Measurements from ENCODE around the gene CCNYL1.
"Not testable (repeated sequence)": the region's sequence is repeated elsewhere in the genome, so short reads cannot be mapped to it uniquely, and the experiment has no call there.

The CCNYL1 gene

GRCh38 chr2:207686812-207687211 lies 24.6 kb upstream of the CCNYL1 start:
- ChIA-PET CTCF (interaction anchor here (0.6 to 0.7 kb wide), 2 partner anchors 59 to 83 kb away, joined by 3 read pairs; no protein-coding TSS in a partner anchor), POLR2A (ENCODE audit: low non-redundant PET) (no interaction called here)
- DNase-seq (ENCODE audit: low spot score), result no peak
- H3K27ac ChIP-seq, result no peak overlapping the region
- no peak for TF ChIP-seq CTCF (conservative IDR thresholded peaks at IDR 0.05; ENCODE audit: low read depth)

GRCh38 chr2:207688597-207688996 lies 22.8 kb upstream of the CCNYL1 start:
- ChIA-PET CTCF (no interaction called here), POLR2A (ENCODE audit: low non-redundant PET) (no interaction called here)
- DNase-seq (ENCODE audit: low spot score), result no peak

GRCh38 chr2:207690845-207691461 lies 20.5 kb upstream of the CCNYL1 start:
- DNase-seq (ENCODE audit: low spot score); POLR2A ChIA-PET (ENCODE audit: low non-redundant PET); H3K27ac ChIP-seq: not testable (repeated sequence)
- CTCF ChIA-PET, result interaction anchor here (0.6 to 0.7 kb wide), 3 partner anchors 9 to 51 kb away, joined by 3 read pairs; no protein-coding TSS in a partner anchor

More at GRCh38 chr2:207688597-207688996, 22.8 kb upstream of the CCNYL1 start:
- no peak overlapping the region for H3K27ac ChIP-seq
- no peak for TF ChIP-seq CTCF (conservative IDR thresholded peaks at IDR 0.05; ENCODE audit: low read depth)

- ChIA-PET POLR2A (ENCODE audit: low non-redundant PET) (interaction anchor here (0.6 kb wide), 1 partner anchor 1347 kb away, joined by 7 read pairs; no protein-coding TSS in a partner anchor), CTCF (interaction anchor here (0.6 kb wide), 1 partner anchor 12 kb away, joined by 3 read pairs; no protein-coding TSS in a partner anchor)
- no peak for DNase-seq (ENCODE audit: low spot score)
- H3K27ac ChIP-seq, result no peak overlapping the region
- TF ChIP-seq CTCF (conservative IDR thresholded peaks at IDR 0.05; ENCODE audit: low read depth), result no peak
These were observed 19.0 kb upstream of the CCNYL1 start for GRCh38 chr2:207692206-207693065.

GRCh38 chr2:207693641-207694249 lies 17.7 kb upstream of the CCNYL1 start:
- no peak for TF ChIP-seq CTCF (conservative IDR thresholded peaks at IDR 0.05; ENCODE audit: low read depth)
- H3K27ac ChIP-seq, result no peak overlapping the region
- CTCF ChIA-PET, result interaction anchor here (0.6 to 0.8 kb wide), 4 partner anchors 13 to 501 kb away, joined by 3 to 8 read pairs (median 3); no protein-coding TSS in a partner anchor
- POLR2A ChIA-PET (ENCODE audit: low non-redundant PET), result no interaction called here
- DNase-seq (ENCODE audit: low spot score), result no peak

GRCh38 chr2:207694811-207695281 lies 16.6 kb upstream of the CCNYL1 start:
- no peak for DNase-seq (ENCODE audit: low spot score)
- TF ChIP-seq CTCF (conservative IDR thresholded peaks at IDR 0.05; ENCODE audit: low read depth), result no peak
- no peak overlapping the region for H3K27ac ChIP-seq
- CTCF ChIA-PET, result interaction anchor here (1.0 kb wide), 2 partner anchors 16 to 69 kb away, joined by 3 to 4 read pairs; no protein-coding TSS in a partner anchor
- POLR2A ChIA-PET (ENCODE audit: low non-redundant PET), result no interaction called here

All from RWPE1 (cell line).